ENCODE measurements around the gene CFAP410. TPM values are rescaled to one million over a fixed set of nuclear protein-coding genes. Genes with fewer than 3 reads are reported as not detected.

The CFAP410 gene
- total and polyA plus RNA-seq, 2 donors (not counting 1 experiment from before 2014, with no cell fraction given), result 69.2 to 98.8 TPM

- H4K20me1 ChIP-seq (ENCODE audit: control insufficient read depth, insufficient read depth, low read length, poor library complexity, severe bottlenecking), result no peaks in the 10 kb centered on the region
- POLR2A ChIA-PET, result no interaction called here
- no peaks in the 10 kb centered on the region for H3K27me3 ChIP-seq (replicated peaks in 1 of 4; ENCODE audit: control extremely low read depth in 1 of 4, control insufficient read depth in 3 of 4, insufficient read depth in 4 of 4, low read length in 3 of 4)
- H3K79me2 ChIP-seq (ENCODE audit: control insufficient read depth, insufficient read depth, low read length), result no peaks in the 10 kb centered on the region
- Mint-ChIP-seq H3K27ac (no peak overlapping the region), H3K27me3 (no peaks in the 10 kb centered on the region), H3K9me3 (ENCODE audit: insufficient read depth) (no peaks in the 10 kb centered on the region), H3K4me3 (no peak overlapping the region), H3K4me1 (peaks cover 20% of the 10 kb centered on the region)
- H3K27ac ChIP-seq (ENCODE audit: low read length in 2 of 2), result no peak overlapping the region
- ATAC-seq (ENCODE audit: low read depth) (no peak), DNase-seq (no peak)
- CTCF ChIA-PET, result interaction anchor here (1.2 kb wide), 1 partner anchor 10 kb away, joined by 5 read pairs; no protein-coding TSS in a partner anchor
- no peak overlapping the region for H3K9ac ChIP-seq (ENCODE audit: low read length)
- H3K4me3 ChIP-seq (ENCODE audit: control extremely low read depth in 1 of 5, extremely low read depth in 1 of 5, insufficient read depth in 1 of 5, low read depth in 2 of 5, low read length in 4 of 5), result no peak overlapping the region
- WGBS (ENCODE audit: insufficient coverage), result 83% methylated on average over 27 of the region's 31 CpGs
- intact Hi-C loops (cut with micrococcal nuclease), result no loop called here
- no peaks in the 10 kb centered on the region for H3K36me3 ChIP-seq (replicated peaks in 1 of 2; ENCODE audit: control extremely low read depth in 1 of 2, control insufficient read depth in 1 of 2, extremely low read depth in 1 of 2, insufficient read depth in 2 of 2, low read length in 1 of 2)
- H3K4me1 ChIP-seq (ENCODE audit: control insufficient read depth in 2 of 2, insufficient read depth in 2 of 2, low read length in 2 of 2), result peaks cover 3 to 4% of the 10 kb centered on the region in 2 donors
- no peak overlapping the region for H2AFZ ChIP-seq (ENCODE audit: insufficient read depth, low read depth, low read length, poor library complexity, severe bottlenecking)
- H3K9me3 ChIP-seq (ENCODE audit: control extremely low read depth in 1 of 3, control insufficient read depth in 2 of 3, insufficient read depth in 1 of 3, low read length in 2 of 3), result no peaks in the 10 kb centered on the region
- no peak for TF ChIP-seq EZH2 (IDR thresholded peaks at IDR 0.05; ENCODE audit: borderline replicate concordance, insufficient read depth, low read depth, low read length, poor library complexity, severe bottlenecking)
- TF ChIP-seq, protein P1, sequence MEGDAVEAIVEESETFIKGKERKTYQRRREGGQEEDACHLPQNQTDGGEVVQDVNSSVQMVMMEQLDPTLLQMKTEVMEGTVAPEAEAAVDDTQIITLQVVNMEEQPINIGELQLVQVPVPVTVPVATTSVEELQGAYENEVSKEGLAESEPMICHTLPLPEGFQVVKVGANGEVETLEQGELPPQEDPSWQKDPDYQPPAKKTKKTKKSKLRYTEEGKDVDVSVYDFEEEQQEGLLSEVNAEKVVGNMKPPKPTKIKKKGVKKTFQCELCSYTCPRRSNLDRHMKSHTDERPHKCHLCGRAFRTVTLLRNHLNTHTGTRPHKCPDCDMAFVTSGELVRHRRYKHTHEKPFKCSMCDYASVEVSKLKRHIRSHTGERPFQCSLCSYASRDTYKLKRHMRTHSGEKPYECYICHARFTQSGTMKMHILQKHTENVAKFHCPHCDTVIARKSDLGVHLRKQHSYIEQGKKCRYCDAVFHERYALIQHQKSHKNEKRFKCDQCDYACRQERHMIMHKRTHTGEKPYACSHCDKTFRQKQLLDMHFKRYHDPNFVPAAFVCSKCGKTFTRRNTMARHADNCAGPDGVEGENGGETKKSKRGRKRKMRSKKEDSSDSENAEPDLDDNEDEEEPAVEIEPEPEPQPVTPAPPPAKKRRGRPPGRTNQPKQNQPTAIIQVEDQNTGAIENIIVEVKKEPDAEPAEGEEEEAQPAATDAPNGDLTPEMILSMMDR (IDR thresholded peaks at IDR 0.05), result no peak
- H3K4me2 ChIP-seq (replicated peaks; ENCODE audit: low read depth, low read length, poor library complexity, severe bottlenecking), result no peak overlapping the region
These were observed 52.2 kb downstream of the CFAP410 start for GRCh38 chr21:44286716-44287632.

GRCh38 chr21:44286086-44286715, 53.0 kb downstream of the CFAP410 start:
- no peaks in the 10 kb centered on the region for H3K9me3 Mint-ChIP-seq (ENCODE audit: insufficient read depth)
- POLR2A ChIA-PET, result no interaction called here
- Histone ChIP-seq H3K79me2 (ENCODE audit: control insufficient read depth, insufficient read depth, low read length) (no peaks in the 10 kb centered on the region), H3K4me2 (replicated peaks; ENCODE audit: low read depth, low read length, poor library complexity, severe bottlenecking) (no peak overlapping the region), H3K27me3 (replicated peaks in 1 of 4; ENCODE audit: control extremely low read depth in 1 of 4, control insufficient read depth in 3 of 4, insufficient read depth in 4 of 4, low read length in 3 of 4) (no peaks in the 10 kb centered on the region), H2AFZ (ENCODE audit: insufficient read depth, low read depth, low read length, poor library complexity, severe bottlenecking) (no peak overlapping the region), H3K9ac (ENCODE audit: low read length) (no peak overlapping the region), H3K36me3 (replicated peaks in 1 of 2; ENCODE audit: control extremely low read depth in 1 of 2, control insufficient read depth in 1 of 2, extremely low read depth in 1 of 2, insufficient read depth in 2 of 2, low read length in 1 of 2) (no peaks in the 10 kb centered on the region), H3K9me3 (ENCODE audit: control extremely low read depth in 1 of 3, control insufficient read depth in 2 of 3, insufficient read depth in 1 of 3, low read length in 2 of 3) (no peaks in the 10 kb centered on the region), H3K4me3 (ENCODE audit: control extremely low read depth in 1 of 5, extremely low read depth in 1 of 5, insufficient read depth in 1 of 5, low read depth in 2 of 5, low read length in 4 of 5) (no peak overlapping the region), H4K20me1 (ENCODE audit: control insufficient read depth, insufficient read depth, low read length, poor library complexity, severe bottlenecking) (no peaks in the 10 kb centered on the region), H3K27ac (ENCODE audit: low read length in 2 of 2) (no peak overlapping the region), H3K4me1 (ENCODE audit: control insufficient read depth in 2 of 2, insufficient read depth in 2 of 2, low read length in 2 of 2) (peaks cover 3 to 7% of the 10 kb centered on the region in 2 donors)
- TF ChIP-seq EZH2 (IDR thresholded peaks at IDR 0.05; ENCODE audit: borderline replicate concordance, insufficient read depth, low read depth, low read length, poor library complexity, severe bottlenecking), result no peak
- TF ChIP-seq, protein P1 (IDR thresholded peaks at IDR 0.05), result no peak
- DNase-seq (no peak), ATAC-seq (ENCODE audit: low read depth) (no peak)
- 87% methylated on average over 17 of the region's 21 CpGs for WGBS (ENCODE audit: insufficient coverage)
- CTCF ChIA-PET, result interaction anchor here (1.2 kb wide), 1 partner anchor 11 kb away, joined by 5 read pairs; no protein-coding TSS in a partner anchor
- H3K27ac Mint-ChIP-seq, result no peak overlapping the region
- H3K4me1 Mint-ChIP-seq, result peaks cover 17% of the 10 kb centered on the region
- intact Hi-C loops (cut with micrococcal nuclease), result no loop called here
- no peaks in the 10 kb centered on the region for H3K27me3 Mint-ChIP-seq
- no peak overlapping the region for H3K4me3 Mint-ChIP-seq

Measured in B cell (primary cell).